HCT116 (cell line): Measurements from ENCODE around the gene USP3. TPM values are rescaled to one million over a fixed set of nuclear protein-coding genes. Genes with fewer than 3 reads are reported as not detected.

Experiments used
- ATAC-seq: fragments of 200-7000 bp; cut with Tn5 transposase; 2 replicates; pipeline ENCODE4 v1.9.1; 2020; ENCODE audit warnings: mild to moderate bottlenecking, moderate library complexity
- BruUV-seq: library from RNA; stranded (reverse); fragments of 400-500 nt; replicated peaks from 2 replicates; lab custom pipeline; 2021; lab: Mats Ljungman, UMichigan
- CTCF ChIA-PET: fragments of 300-600 bp; sonication (Branson Sonifier 250); formaldehyde crosslinking; loops from one replicate; lab custom pipeline; 2021; ENCODE audit warnings: antibody characterized with exemption; lab: Charles Lee
- POLR2A ChIA-PET: fragments of 300-600, 350-600 bp; sonication (Branson Sonifier 250); formaldehyde crosslinking; loops from one replicate; lab custom pipeline; 2021; ENCODE audit warnings: antibody characterized with exemption; lab: Charles Lee
- RAD21 ChIA-PET, 2 experiments: fragments of 300-600 bp; sonication (Branson Sonifier 250); formaldehyde crosslinking; loops; one replicate each; lab custom pipeline; 2023; ENCODE audit warnings: low total read pairs in 2 of 2; ENCODE audit not compliant: uncharacterized antibody in 2 of 2, unreplicated experiment in 2 of 2, low non-redundant PET in 1 of 2; lab: Charles Lee
- DNase-seq: peaks from one replicate; pipeline ENCODE4 v3.0.0-alpha.2; 2010; ENCODE audit warnings: low read depth, low spot score
- H2AFZ ChIP-seq: fragments of 200-600 bp; shearing (Covaris generic), sonication (generic); 2 replicates; pipeline ENCODE4 v1.6.1; 2017; ENCODE audit warnings: low read depth, mixed run types, mixed read lengths, antibody characterized with exemption, low read length; ENCODE audit not compliant: poor library complexity, severe bottlenecking
- H3K27ac ChIP-seq: 2 replicates; pipeline ENCODE4 v1.5.1; 2012; ENCODE audit warnings: low read depth, low read length
- H3K27me3 ChIP-seq: fragments of 200-600 bp; sonication (generic); 2 replicates; pipeline ENCODE4 v1.6.1; 2016; ENCODE audit warnings: mixed run types, low read length, mixed read lengths; ENCODE audit not compliant: insufficient read depth
- H3K36me3 ChIP-seq, 2 experiments: fragments of 200-500 bp in 1 of 2; fragments of 200-600 bp in 1 of 2; sonication (Bioruptor generic) in 1 of 2; sonication (generic) in 1 of 2; 2 replicates each; pipeline versions ENCODE4 v1.5.1 to v1.6.1; 2014 to 2016; ENCODE audit warnings: low read length in 2 of 2, inconsistent platforms in 1 of 2, mixed read lengths in 1 of 2, mixed run types in 1 of 2; ENCODE audit not compliant: insufficient read depth in 2 of 2, control insufficient read depth in 1 of 2
- H3K4me1 ChIP-seq, 2 experiments: fragments of 200-600 bp in 1 of 2; sonication (generic) in 1 of 2; 2 replicates each; pipeline versions ENCODE4 v1.5.1 to v1.6.1; 2012 to 2017; ENCODE audit warnings: low read length in 2 of 2, inconsistent platforms in 1 of 2, mild to moderate bottlenecking in 1 of 2, mixed read lengths in 1 of 2, mixed run types in 1 of 2, moderate library complexity in 1 of 2; ENCODE audit not compliant: insufficient read depth in 2 of 2, control insufficient read depth in 1 of 2
- H3K4me2 ChIP-seq: fragments of 200-600 bp; sonication (generic); 2 replicates; pipeline ENCODE4 v1.6.1; 2017; ENCODE audit warnings: mixed run types, low read length, mixed read lengths
- H3K4me3 ChIP-seq, 2 experiments: fragments of 200-600 bp in 1 of 2; sonication (generic) in 1 of 2; replicated peaks in 1 of 2; 2 replicates each; pipeline ENCODE4 v1.5.1; 2011 to 2016; ENCODE audit warnings: low read length in 2 of 2, control low read depth in 1 of 2, low read depth in 1 of 2, mild to moderate bottlenecking in 1 of 2, mixed read lengths in 1 of 2, mixed run types in 1 of 2
- H3K79me2 ChIP-seq: fragments of 200-600 bp; sonication (generic); 2 replicates; pipeline ENCODE4 v1.6.1; 2017; ENCODE audit warnings: mild to moderate bottlenecking, mixed run types, low read length, moderate library complexity, mixed read lengths; ENCODE audit not compliant: insufficient read depth
- H3K9ac ChIP-seq: fragments of 200-600 bp; sonication (generic); 2 replicates; pipeline ENCODE4 v1.6.1; 2016; ENCODE audit warnings: low read length, mixed read lengths
- H3K9me2 ChIP-seq: fragments of 200-600 bp; sonication (generic), shearing (Covaris generic); 2 replicates; pipeline ENCODE4 v1.6.1; 2017; ENCODE audit warnings: mixed run types, mild to moderate bottlenecking, moderate library complexity; ENCODE audit not compliant: insufficient read depth
- H3K9me3 ChIP-seq, 2 experiments: fragments of 200-500 bp in 1 of 2; fragments of 200-600 bp in 1 of 2; sonication (Bioruptor generic) in 1 of 2; sonication (generic) in 1 of 2; 2 replicates each; pipeline ENCODE4 v1.6.1; 2014 to 2017; ENCODE audit warnings: low read length in 2 of 2, mixed read lengths in 2 of 2, inconsistent platforms in 1 of 2, low read depth in 1 of 2, mild to moderate bottlenecking in 1 of 2, mixed run types in 1 of 2, moderate library complexity in 1 of 2; ENCODE audit not compliant: control insufficient read depth in 1 of 2, insufficient read depth in 1 of 2
- H4K20me1 ChIP-seq: fragments of 200-600 bp; sonication (generic), shearing (Covaris generic); 2 replicates; pipeline ENCODE4 v1.6.1; 2017; ENCODE audit warnings: mixed run types, mild to moderate bottlenecking, moderate library complexity; ENCODE audit not compliant: insufficient read depth
- YY1 ChIP-seq: IDR thresholded peaks from 2 replicates; pipeline ENCODE4 v1.6.1; 2011; ENCODE audit warnings: low read length, low read depth, moderate library complexity, mild to moderate bottlenecking; ENCODE audit not compliant: insufficient replicate concordance; ENCODE audit errors: extremely low read depth
- ZFX ChIP-seq: fragments of 450-650 bp; IDR thresholded peaks from 2 replicates; pipeline ENCODE4 v1.6.1; 2017
- intact Hi-C: fragments of 100-400 bp; cut with micrococcal nuclease; formaldehyde crosslinking; loops from 2 replicates; pipeline ENCODE4 v1.10.0; 2022
- total RNA-seq: library from RNA; stranded (reverse); gene quantifications from one replicate; pipeline ENCODE4 v1.2.1, GENCODE V29; 2021; ENCODE audit not compliant: unreplicated experiment

Gene USP3
- total RNA-seq, 1 experiment from 2014 or later: 61.6 TPM

- peaks cover 21% of the 10 kb centered on the region; the same call in 1 of the 2 replicates for H4K20me1 ChIP-seq
- H3K27ac ChIP-seq: no peak overlapping the region
- TF ChIP-seq ZFX: no peak
- ChIA-PET POLR2A (no interaction called here), CTCF (no interaction called here), RAD21 (no interaction called here)
- no TSS peak for BruUV-seq
- H3K4me3 ChIP-seq: no peak overlapping the region
- intact Hi-C loops: no loop called here
- H3K36me3 ChIP-seq: 0 out of 4 replicates have a peak, but pooled peaks cover 0 to 2% of the 10 kb centered on the region in 2 experiments
- peaks cover 80% of the 10 kb centered on the region for H3K79me2 ChIP-seq
- no peaks in the 10 kb centered on the region for H3K9me3 ChIP-seq
- H3K9me2 ChIP-seq: no peaks in the 10 kb centered on the region
- H3K4me2 ChIP-seq: no peak overlapping the region
- no peak overlapping the region for H2AFZ ChIP-seq
- no peaks in the 10 kb centered on the region for H3K4me1 ChIP-seq
- no peaks in the 10 kb centered on the region for H3K27me3 ChIP-seq
- DNase-seq: no peak
- H3K9ac ChIP-seq: no peak overlapping the region
- no peak for ATAC-seq
These were observed 31.3 kb downstream of the USP3 start for GRCh38 chr15:63535689-63536088.

- Histone ChIP-seq H3K27ac (no peak overlapping the region), H2AFZ (no peak overlapping the region), H3K36me3 (0 out of 4 replicates have a peak, but pooled peaks cover 0 to 2% of the 10 kb centered on the region in 2 experiments), H3K9me2 (no peaks in the 10 kb centered on the region), H3K9ac (no peak overlapping the region), H3K9me3 (no peaks in the 10 kb centered on the region), H4K20me1 (peaks cover 7% of the 10 kb centered on the region; the same call in 1 of the 2 replicates), H3K27me3 (no peaks in the 10 kb centered on the region), H3K79me2 (peaks cover 74% of the 10 kb centered on the region), H3K4me1 (no peaks in the 10 kb centered on the region), H3K4me2 (no peak overlapping the region)
- CTCF ChIA-PET: no interaction called here
- BruUV-seq: no TSS peak
- RAD21 ChIA-PET: no interaction called here
- DNase-seq: no peak
- no peak for ATAC-seq
- TF ChIP-seq ZFX (no peak), YY1 (no peak)
- TF ChIP-seq, all 23 proteins: peak for 0
- intact Hi-C loops: no loop called here
- POLR2A ChIA-PET: no interaction called here
- H3K4me3 ChIP-seq: no peak overlapping the region
These were observed 34.5 kb downstream of the USP3 start for GRCh38 chr15:63538876-63539275.
